ENCODE data around the gene PHLDB3.

Gene PHLDB3

GRCh38 chr19:43479226-43479625 is 25.3 kb downstream of the PHLDB3 start:
- Histone ChIP-seq H3K9ac (no peak overlapping the region), H3K36me3 (ENCODE audit: control insufficient read depth, insufficient read depth, low read length) (no peaks in the 10 kb centered on the region), H3K4me1 (no peaks in the 10 kb centered on the region)

DNA sequence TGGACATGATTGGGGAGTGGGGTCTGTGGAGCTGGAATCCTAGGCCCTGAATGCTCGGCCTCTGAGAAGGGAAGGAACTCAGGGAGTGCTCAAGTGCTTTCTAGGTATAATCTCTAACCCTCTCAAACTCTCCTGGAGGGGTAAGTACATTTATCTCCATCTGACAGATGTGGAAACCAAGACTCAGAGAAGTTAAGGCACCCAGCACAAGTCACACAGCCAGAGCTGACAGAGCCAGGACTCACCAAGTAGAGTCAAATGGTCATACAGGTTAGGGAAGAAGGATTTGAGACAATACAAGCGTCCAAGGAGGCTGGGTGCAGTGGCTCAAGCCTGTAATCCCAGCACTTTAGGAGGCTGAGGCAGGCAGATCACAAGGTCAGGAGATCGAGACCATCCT is 26.2 kb downstream of the PHLDB3 start:
- no peaks in the 10 kb centered on the region for H3K27me3 ChIP-seq (ENCODE audit: control insufficient read depth, insufficient read depth, low read length)
- H3K36me3 ChIP-seq (ENCODE audit: control insufficient read depth, insufficient read depth, low read length) = no peaks in the 10 kb centered on the region
- H2AFZ ChIP-seq = no peak overlapping the region
- H3K4me3 ChIP-seq (ENCODE audit: low read depth, low read length) = no peak overlapping the region
- H3K4me1 ChIP-seq = no peaks in the 10 kb centered on the region
- no peak overlapping the region for H3K27ac ChIP-seq
- H3K79me2 ChIP-seq = no peaks in the 10 kb centered on the region
- no peak overlapping the region for H3K4me2 ChIP-seq (ENCODE audit: low read length)
- TF ChIP-seq, protein P1, sequence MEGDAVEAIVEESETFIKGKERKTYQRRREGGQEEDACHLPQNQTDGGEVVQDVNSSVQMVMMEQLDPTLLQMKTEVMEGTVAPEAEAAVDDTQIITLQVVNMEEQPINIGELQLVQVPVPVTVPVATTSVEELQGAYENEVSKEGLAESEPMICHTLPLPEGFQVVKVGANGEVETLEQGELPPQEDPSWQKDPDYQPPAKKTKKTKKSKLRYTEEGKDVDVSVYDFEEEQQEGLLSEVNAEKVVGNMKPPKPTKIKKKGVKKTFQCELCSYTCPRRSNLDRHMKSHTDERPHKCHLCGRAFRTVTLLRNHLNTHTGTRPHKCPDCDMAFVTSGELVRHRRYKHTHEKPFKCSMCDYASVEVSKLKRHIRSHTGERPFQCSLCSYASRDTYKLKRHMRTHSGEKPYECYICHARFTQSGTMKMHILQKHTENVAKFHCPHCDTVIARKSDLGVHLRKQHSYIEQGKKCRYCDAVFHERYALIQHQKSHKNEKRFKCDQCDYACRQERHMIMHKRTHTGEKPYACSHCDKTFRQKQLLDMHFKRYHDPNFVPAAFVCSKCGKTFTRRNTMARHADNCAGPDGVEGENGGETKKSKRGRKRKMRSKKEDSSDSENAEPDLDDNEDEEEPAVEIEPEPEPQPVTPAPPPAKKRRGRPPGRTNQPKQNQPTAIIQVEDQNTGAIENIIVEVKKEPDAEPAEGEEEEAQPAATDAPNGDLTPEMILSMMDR (IDR thresholded peaks at IDR 0.05) = no peak
- H3K9ac ChIP-seq = no peak overlapping the region
- H3K9me3 ChIP-seq (ENCODE audit: control insufficient read depth, low read length) = no peaks in the 10 kb centered on the region

More at GRCh38 chr19:43479226-43479625, 25.3 kb downstream of the PHLDB3 start:
- Histone ChIP-seq H3K4me3 (ENCODE audit: low read depth, low read length) (no peak overlapping the region), H3K9me3 (ENCODE audit: control insufficient read depth, low read length) (no peaks in the 10 kb centered on the region), H3K27ac (no peak overlapping the region), H3K4me2 (ENCODE audit: low read length) (no peak overlapping the region), H3K79me2 (no peaks in the 10 kb centered on the region), H3K27me3 (ENCODE audit: control insufficient read depth, insufficient read depth, low read length) (no peaks in the 10 kb centered on the region), H2AFZ (no peak overlapping the region)
- TF ChIP-seq, protein P1 (IDR thresholded peaks at IDR 0.05) = no peak

DNA sequence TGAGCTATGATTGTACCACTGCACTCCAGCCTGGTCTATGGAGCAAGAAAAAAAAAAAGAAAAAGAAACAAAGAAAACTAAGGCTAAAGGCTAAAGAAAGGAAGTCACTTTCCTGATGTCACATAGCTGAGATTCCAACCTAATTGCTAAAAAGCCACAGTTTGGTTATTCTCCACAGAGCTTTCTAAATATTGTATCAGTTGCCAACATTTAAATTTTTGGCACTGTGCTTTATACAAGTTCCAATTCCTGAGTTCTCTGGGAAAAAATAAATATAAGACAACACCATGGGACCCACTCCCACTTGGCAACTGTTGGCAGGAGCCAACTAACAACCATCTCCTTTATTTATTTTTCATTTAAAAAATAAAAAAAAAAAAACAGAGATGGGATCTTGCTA is 27.9 kb downstream of the PHLDB3 start:
- TF ChIP-seq, protein P1 (IDR thresholded peaks at IDR 0.05) = no peak

DNA sequence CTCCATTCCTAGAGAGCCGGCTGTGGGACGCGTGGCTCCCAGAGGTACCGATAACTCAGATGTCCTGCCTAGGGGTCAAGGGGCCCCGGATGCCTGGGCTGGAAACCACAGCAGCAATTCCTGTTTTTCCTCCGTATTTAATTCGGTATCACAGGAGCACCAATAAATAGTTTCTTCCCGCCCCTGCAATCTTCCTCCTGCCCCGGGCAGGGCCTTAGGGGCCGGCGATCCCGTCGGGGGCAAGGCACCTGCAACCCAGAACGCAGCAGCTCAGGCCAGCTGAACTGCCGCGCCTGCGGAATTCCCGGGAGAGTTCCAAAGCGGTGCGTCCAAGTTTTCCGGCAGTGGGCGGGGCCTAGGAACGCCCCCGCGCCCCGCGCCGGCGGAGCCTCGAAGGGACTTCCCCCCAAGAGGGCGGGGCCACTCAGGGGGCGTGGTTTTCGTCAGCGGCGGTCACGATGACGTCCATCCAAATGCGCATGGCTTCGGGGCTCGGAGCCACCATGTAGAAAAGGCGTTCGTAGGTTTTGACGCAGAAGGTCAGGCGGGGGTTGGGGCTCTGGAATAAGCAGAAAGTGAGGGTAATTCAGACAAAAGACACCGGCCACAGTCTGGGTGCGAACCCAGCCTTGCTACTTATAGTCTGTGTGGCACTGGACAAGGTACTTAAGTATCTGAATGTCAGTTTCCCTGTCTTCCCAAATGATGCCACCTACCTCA is 29.4 kb downstream of the PHLDB3 start:
- Histone ChIP-seq H3K9me3 (ENCODE audit: control insufficient read depth, low read length) (no peaks in the 10 kb centered on the region), H2AFZ (peak overlapping the region; percentile 17), H3K4me1 (no peaks in the 10 kb centered on the region), H3K9ac (no peak overlapping the region), H3K4me3 (ENCODE audit: low read depth, low read length) (peak overlapping the region; percentile 42), H3K27me3 (ENCODE audit: control insufficient read depth, insufficient read depth, low read length) (no peaks in the 10 kb centered on the region), H3K27ac (peak overlapping the region; percentile 43), H3K79me2 (no peaks in the 10 kb centered on the region), H3K4me2 (ENCODE audit: low read length) (peak overlapping the region; percentile 49), H3K36me3 (ENCODE audit: control insufficient read depth, insufficient read depth, low read length) (no peaks in the 10 kb centered on the region)
- TF ChIP-seq, protein P1 (IDR thresholded peaks at IDR 0.05) = no peak

More for the DNA sequence above, 27.9 kb downstream of the PHLDB3 start:
- Histone ChIP-seq H3K79me2 (no peaks in the 10 kb centered on the region), H3K27me3 (ENCODE audit: control insufficient read depth, insufficient read depth, low read length) (no peaks in the 10 kb centered on the region), H3K4me2 (ENCODE audit: low read length) (no peak overlapping the region), H3K4me1 (no peaks in the 10 kb centered on the region), H3K4me3 (ENCODE audit: low read depth, low read length) (no peak overlapping the region), H3K27ac (no peak overlapping the region), H2AFZ (no peak overlapping the region), H3K9me3 (ENCODE audit: control insufficient read depth, low read length) (no peaks in the 10 kb centered on the region), H3K36me3 (ENCODE audit: control insufficient read depth, insufficient read depth, low read length) (no peaks in the 10 kb centered on the region), H3K9ac (no peak overlapping the region)

DNA sequence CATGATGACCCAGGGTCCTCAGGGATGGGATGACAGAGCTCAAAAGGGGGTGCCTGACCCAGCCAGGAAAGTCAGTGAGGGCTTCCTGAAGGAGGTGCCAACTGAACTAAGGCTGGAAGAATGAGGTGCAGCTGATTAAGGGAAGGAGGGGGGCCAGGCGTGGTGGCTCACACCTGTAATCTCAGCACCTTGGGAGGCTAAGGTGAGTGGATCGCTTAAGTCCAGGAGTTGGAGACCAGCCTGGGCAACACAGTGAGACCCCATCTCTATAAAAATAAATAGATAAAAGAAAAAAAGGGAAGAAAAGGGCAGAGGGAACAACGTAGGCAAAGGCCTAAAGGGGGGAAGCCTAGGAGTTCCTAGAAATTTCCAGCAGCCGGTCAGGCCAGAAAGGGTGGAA is 30.1 kb downstream of the PHLDB3 start:
- H3K9me3 ChIP-seq (ENCODE audit: control insufficient read depth, low read length) = no peaks in the 10 kb centered on the region
- H3K36me3 ChIP-seq (ENCODE audit: control insufficient read depth, insufficient read depth, low read length) = no peaks in the 10 kb centered on the region
- H2AFZ ChIP-seq = no peak overlapping the region
- TF ChIP-seq, protein P1 (IDR thresholded peaks at IDR 0.05) = no peak
- peak overlapping the region; percentile 42 for H3K4me3 ChIP-seq (ENCODE audit: low read depth, low read length)
- peak overlapping the region; percentile 49 for H3K4me2 ChIP-seq (ENCODE audit: low read length)
- H3K79me2 ChIP-seq = no peaks in the 10 kb centered on the region
- H3K4me1 ChIP-seq = no peaks in the 10 kb centered on the region
- H3K9ac ChIP-seq = no peak overlapping the region
- no peak overlapping the region for H3K27ac ChIP-seq
- no peaks in the 10 kb centered on the region for H3K27me3 ChIP-seq (ENCODE audit: control insufficient read depth, insufficient read depth, low read length)
